Epithelial cell of proximal tubule (primary cell): ENCODE results near the gene DNALI1. TPM values are rescaled to one million over a fixed set of nuclear protein-coding genes. Genes with fewer than 3 reads are reported as not detected.

ENCODE experiments used
- DNase-seq: peaks from one replicate; pipeline ENCODE4 v3.0.0-alpha.2; 2011; ENCODE audit warnings: low read depth
- H3K4me3 ChIP-seq: 2 replicates; pipeline ENCODE4 v1.5.1; 2011; ENCODE audit warnings: low read depth, mild to moderate bottlenecking, low read length
- CTCF ChIP-seq: conservative IDR thresholded peaks from 2 replicates; pipeline ENCODE4 v1.5.1; 2012; ENCODE audit warnings: low read depth, mild to moderate bottlenecking, low read length
- total RNA-seq: library from RNA; depleted of rRNA; stranded (reverse); fragments of >200 nt; gene quantifications from 2 replicates; pipeline ENCODE4 v1.2.3, GENCODE V29; 2015

DNALI1 gene
- total RNA-seq, 1 donor from 2014 or later, result 16.4 TPM

- DNase-seq, result no peak
- H3K4me3 ChIP-seq, result no peak overlapping the region
- TF ChIP-seq CTCF, result no peak
Measured at GRCh38 chr1:37609002-37609401, 52.3 kb downstream of the DNALI1 start.

GRCh38 chr1:37609994-37610393, 53.3 kb downstream of the DNALI1 start:
- no peak for DNase-seq
- H3K4me3 ChIP-seq, result no peak overlapping the region
- no peak for TF ChIP-seq CTCF

- no peak overlapping the region for H3K4me3 ChIP-seq
- TF ChIP-seq CTCF, result no peak
- DNase-seq, result no peak
Measured at GRCh38 chr1:37612186-37612585, 55.4 kb downstream of the DNALI1 start.

- no peak for TF ChIP-seq CTCF
- DNase-seq, result no peak
- no peak overlapping the region for H3K4me3 ChIP-seq
Measured at GRCh38 chr1:37614105-37614504, 57.4 kb downstream of the DNALI1 start.

- no peak for TF ChIP-seq CTCF
- DNase-seq, result no peak
Measured at GRCh38 chr1:37616330-37616729, 59.6 kb downstream of the DNALI1 start.

More at GRCh38 chr1:37616330-37616729, 59.6 kb downstream of the DNALI1 start:
- H3K4me3 ChIP-seq, result no peak overlapping the region

Other genes starting within 250 kb of the DNALI1 start
- 16.0 and 16.7 TPM in 2 replicates for gene ZC3H12A, start 82.4 kb upstream of the DNALI1 start, total RNA-seq
- 64.2 and 73.1 TPM in 2 replicates for gene MEAF6, start 42.2 kb upstream of the DNALI1 start, total RNA-seq
- gene SNIP1, start 2.6 kb upstream of the DNALI1 start, total RNA-seq, result 6.8 and 8.3 TPM in 2 replicates
- 58.1 and 74.6 TPM in 2 replicates for gene GNL2, start 39.0 kb downstream of the DNALI1 start, total RNA-seq
- not detected in 2 replicates for gene RSPO1, start 78.0 kb downstream of the DNALI1 start, total RNA-seq
- 42.2 and 60.0 TPM in 2 replicates for gene CDCA8, start 135.6 kb downstream of the DNALI1 start, total RNA-seq
- under 0.01 and 0.17 TPM in 2 replicates for gene EPHA10, start 208.2 kb downstream of the DNALI1 start, total RNA-seq
- 0.46 and 0.72 TPM in 2 replicates for gene MANEAL, start 236.9 kb downstream of the DNALI1 start, total RNA-seq